K562 (cell line): ENCODE results near the gene FIGNL1. TPM values are rescaled to one million over a fixed set of nuclear protein-coding genes. Genes with fewer than 3 reads are reported as not detected.
"Not testable (repeated sequence)": the region's sequence is repeated elsewhere in the genome, so short reads cannot be mapped to it uniquely, and the experiment has no call there.

ENCODE experiments used
- ATAC-seq: fragments of 200-7000 bp; cut with Tn5 transposase; 3 replicates; pipeline ENCODE4 v1.9.1; 2020; ENCODE audit warnings: moderate library complexity
- BruUV-seq: library from RNA; stranded (reverse); fragments of 400-500 nt; replicated peaks from 2 replicates; lab custom pipeline; 2021; lab: Mats Ljungman, UMichigan
- CTCF ChIA-PET: fragments of 300-600 bp; formaldehyde crosslinking; extraction: SDS; loops from one replicate; lab custom pipeline; 2021; ENCODE audit warnings: low intra/inter-chr PET ratio; lab: Yijun Ruan, JAX
- POLR2A ChIA-PET: fragments of 300-600, 350-650 bp; sonication (Branson Sonifier 250); formaldehyde crosslinking; extraction: SDS; loops from one replicate; lab custom pipeline; 2021; ENCODE audit warnings: antibody characterized with exemption, inconsistent platforms; lab: Yijun Ruan, JAX
- DNase-seq, 4 experiments: peaks; one replicate each; pipeline versions ENCODE4 v3.0.0 to v3.0.0-alpha.2; 2011 to 2018; ENCODE audit warnings: low spot score in 3 of 4, mixed read lengths in 3 of 4; ENCODE audit errors: extremely low read depth in 1 of 4
- FAIRE-seq: peaks from 2 replicates; lab custom pipeline; 2011; peaks lifted over from hg19 to GRCh38; lab: Jason Lieb, UNC
- H2AFZ ChIP-seq: 2 replicates; pipeline ENCODE4 v1.6.0; 2011; ENCODE audit warnings: low read depth, low read length, control low read depth, inconsistent platforms
- H3K27ac ChIP-seq: fragments of 200-600 bp; 3 replicates; pipeline ENCODE4 v1.8.0; 2011; ENCODE audit warnings: low read depth, mild to moderate bottlenecking, control low read depth, inconsistent platforms, low read length, moderate library complexity, mixed read lengths; ENCODE audit errors: extremely low read depth
- H3K27me3 ChIP-seq, 2 experiments: fragments of 300-600 bp in 1 of 2; 2 replicates in 1 of 2; 3 replicates in 1 of 2; pipeline versions ENCODE4 v1.6.0 to v1.8.0; 2011; ENCODE audit warnings: inconsistent platforms in 2 of 2, low read length in 2 of 2, mild to moderate bottlenecking in 1 of 2, mixed read lengths in 1 of 2, moderate library complexity in 1 of 2; ENCODE audit not compliant: control insufficient read depth in 2 of 2, insufficient read depth in 2 of 2
- H3K36me3 ChIP-seq: fragments of 300-600 bp; 3 replicates; pipeline ENCODE4 v1.8.0; 2011; ENCODE audit warnings: mild to moderate bottlenecking, low read length, inconsistent platforms; ENCODE audit not compliant: control insufficient read depth, insufficient read depth
- H3K4me1 ChIP-seq, 2 experiments: fragments of 200-600 bp in 1 of 2; replicated peaks in 1 of 2; 2 replicates in 1 of 2; 3 replicates in 1 of 2; pipeline versions ENCODE4 v1.5.1 to v1.8.0; 2011; ENCODE audit warnings: inconsistent platforms in 2 of 2, low read length in 2 of 2, mild to moderate bottlenecking in 1 of 2, mixed read lengths in 1 of 2, moderate library complexity in 1 of 2; ENCODE audit not compliant: control insufficient read depth in 2 of 2, insufficient read depth in 2 of 2
- H3K4me2 ChIP-seq: 2 replicates; pipeline ENCODE4 v1.6.1; 2011; ENCODE audit warnings: low read length, control low read depth, inconsistent platforms, mixed read lengths; ENCODE audit not compliant: insufficient read depth
- H3K4me3 ChIP-seq: fragments of 200-600 bp; sonication (generic), shearing (Covaris generic); 2 replicates; pipeline ENCODE4 v1.5.1; 2016; ENCODE audit warnings: control low read depth, inconsistent platforms
- H3K79me2 ChIP-seq: fragments of 200-600 bp; 3 replicates; pipeline ENCODE4 v1.8.0; 2011; ENCODE audit warnings: low read length, inconsistent platforms; ENCODE audit not compliant: control insufficient read depth, insufficient read depth
- H3K9ac ChIP-seq, 2 experiments: 2 replicates each; pipeline versions ENCODE4 v1.6.0 to v1.6.1; 2011; ENCODE audit warnings: low read depth in 2 of 2, low read length in 2 of 2, control low read depth in 1 of 2, inconsistent platforms in 1 of 2, mild to moderate bottlenecking in 1 of 2, mixed read lengths in 1 of 2; ENCODE audit not compliant: insufficient read depth in 1 of 2
- H3K9me1 ChIP-seq: one replicate; pipeline ENCODE4 v1.6.0; 2011; ENCODE audit warnings: inconsistent platforms, mild to moderate bottlenecking, low read length, moderate library complexity; ENCODE audit not compliant: control insufficient read depth, insufficient read depth
- H3K9me3 ChIP-seq: replicated peaks from 2 replicates; pipeline ENCODE4 v1.5.1; 2011; ENCODE audit warnings: low read depth, low read length, inconsistent platforms; ENCODE audit not compliant: control insufficient read depth, insufficient read depth
- H4K20me1 ChIP-seq: replicated peaks from 2 replicates; pipeline ENCODE4 v1.6.1; 2011; ENCODE audit warnings: low read length, inconsistent platforms, mixed read lengths; ENCODE audit not compliant: control insufficient read depth, insufficient read depth
- CBFA2T3 ChIP-seq: fragments of 450-650 bp; IDR thresholded peaks from 2 replicates; pipeline ENCODE4 v1.6.1; 2017
- FOXJ2 ChIP-seq: fragments of 200-800 bp; sonication (Bioruptor generic); IDR thresholded peaks from 2 replicates; pipeline ENCODE4 v1.6.1; 2016; ENCODE audit warnings: missing genetic modification characterization, missing compliant biosample characterization
- HCFC1 ChIP-seq: IDR thresholded peaks from 2 replicates; pipeline ENCODE4 v1.6.1; 2012; ENCODE audit warnings: low read depth, low read length, improper control_type of control experiment
- HMG20B ChIP-seq: fragments of 250-450 bp; sonication (Bioruptor Pico); IDR thresholded peaks from 2 replicates; pipeline ENCODE4 v1.5.0; 2021; ENCODE audit warnings: mild to moderate bottlenecking
- HNRNPK ChIP-seq: fragments of 200-400 bp; formaldehyde crosslinking; IDR thresholded peaks from one replicate; pipeline ENCODE4 v1.6.1; 2018; ENCODE audit warnings: mild to moderate bottlenecking, low read depth, low read length; ENCODE audit not compliant: poor library complexity, severe bottlenecking
- HNRNPL ChIP-seq: fragments of 200-400 bp; formaldehyde crosslinking; IDR thresholded peaks from 2 replicates; pipeline ENCODE4 v1.6.1; 2017; ENCODE audit warnings: low read depth, mild to moderate bottlenecking, low read length
- KAT7 ChIP-seq: sonication (generic); formaldehyde crosslinking; IDR thresholded peaks from 2 replicates; pipeline ENCODE4 v1.8.0; 2022; ENCODE audit warnings: missing genetic modification reagents, mild to moderate bottlenecking, borderline replicate concordance
- MECOM ChIP-seq: fragments of 250-450 bp; sonication (Bioruptor Pico); IDR thresholded peaks from 2 replicates; pipeline ENCODE4 v1.8.0; 2022; ENCODE audit warnings: inconsistent platforms
- MEF2A ChIP-seq: IDR thresholded peaks from 2 replicates; pipeline ENCODE4 v1.6.1; 2011; ENCODE audit warnings: low read depth, mild to moderate bottlenecking, low read length, moderate library complexity; ENCODE audit not compliant: control insufficient read depth
- MYC ChIP-seq, 2 experiments: fragments of 250-450 bp in 1 of 2; sonication (Bioruptor Pico) in 1 of 2; IDR thresholded peaks; 2 replicates each; pipeline versions ENCODE4 v1.5.1 to v1.6.1; 2012 to 2021; ENCODE audit warnings: low read depth in 2 of 2, borderline replicate concordance in 1 of 2, improper control_type of control experiment in 1 of 2, low read length in 1 of 2, mild to moderate bottlenecking in 1 of 2, moderate library complexity in 1 of 2
- PCBP2 ChIP-seq: fragments of 200-400 bp; formaldehyde crosslinking; IDR thresholded peaks from 2 replicates; pipeline ENCODE4 v1.6.1; 2018; ENCODE audit warnings: low read length, low read depth, mild to moderate bottlenecking, moderate library complexity; ENCODE audit not compliant: poor library complexity, severe bottlenecking
- SAFB ChIP-seq: fragments of 200-400 bp; formaldehyde crosslinking; IDR thresholded peaks from 2 replicates; pipeline ENCODE4 v1.6.1; 2017; ENCODE audit warnings: low read depth, low read length, borderline replicate concordance
- TCF7 ChIP-seq: sonication (generic); IDR thresholded peaks from 2 replicates; pipeline ENCODE4 v1.6.1; 2016; ENCODE audit warnings: antibody characterized with exemption, borderline replicate concordance
- WGBS: fragments of 100-300 bp; shearing (Covaris generic); methylation state at CpG from one replicate; pipeline ENCODE4 v1.1.6; 2016; ENCODE audit warnings: low coverage, mixed read lengths; ENCODE audit not compliant: insufficient coverage; ENCODE audit errors: missing lambda C conversion rate; 5-methylcytosine and 5-hydroxymethylcytosine counted together
- in situ Hi-C: fragments of 300-500 bp; cut with MboI; formaldehyde crosslinking; loops from 4 replicates; pipeline ENCODE4 v1.15.0; 2018; ENCODE audit warnings: inconsistent platforms, mixed read lengths
- intact Hi-C: fragments of 100-400 bp; cut with micrococcal nuclease; formaldehyde crosslinking; loops from 2 replicates; pipeline ENCODE4 v1.14.2; 2022
- polyA plus RNA-seq, 8 experiments: library from polyadenylated mRNA; depleted of rRNA in 4 of 8; stranded (reverse) in 5 of 8; unstranded in 3 of 8; fragments of >200 nt; fragmentation: Nextera tagmentation in 2 of 8; fragmentation: Illumina TruSeq in 1 of 8; extraction: Ambion mirVana in 2 of 8; extraction: Trizol in 1 of 8; gene quantifications; 2 replicates each; pipeline versions ENCODE4 v1.2.1 to v1.2.3, GENCODE V29; 2011 to 2014; ENCODE audit warnings: inconsistent platforms in 1 of 8, missing spikeins in 1 of 8
- total RNA-seq, 7 experiments: library from RNA; depleted of rRNA in 6 of 7; stranded (reverse); fragments of >200 nt in 6 of 7; fragmentation: Illumina TruSeq in 2 of 7; extraction: Trizol in 2 of 7; gene quantifications; 2 replicates each; pipeline versions ENCODE4 v1.2.1 to v1.2.3, GENCODE V29; 2011 to 2021; ENCODE audit warnings: low replicate concordance in 1 of 7

Gene FIGNL1
- total and polyA plus RNA-seq, 9 of the 15 experiments (the other 6 are each of a cell fraction or from before 2014, with no cell fraction given): 15.5 to 48.3 (median 27.6) TPM

GRCh38 chr7:50458651-50459050 lies 8.5 kb upstream of the FIGNL1 start:
- not testable (repeated sequence) for H3K36me3 ChIP-seq, BruUV-seq
- TF ChIP-seq HNRNPK (peak; percentile 77), PCBP2 (peak; percentile 61)
- TF ChIP-seq, all 486 proteins: peak for 2; not testable (repeated sequence) for 484
- in situ Hi-C loops: loop anchor here (10.0 kb wide), 1 partner anchor 686 kb away; no protein-coding TSS in a partner anchor
- H2AFZ ChIP-seq, H3K27ac ChIP-seq, H3K9ac ChIP-seq, H3K9me3 ChIP-seq, DNase-seq, ATAC-seq, FAIRE-seq, H3K4me3 ChIP-seq, POLR2A ChIA-PET, H3K4me2 ChIP-seq, intact Hi-C loops, H4K20me1 ChIP-seq, H3K4me1 ChIP-seq, CTCF ChIA-PET, H3K9me1 ChIP-seq, H3K79me2 ChIP-seq: not testable (repeated sequence)
- WGBS: no CpG with 5 or more reads among the region's 4 CpGs
- H3K27me3 ChIP-seq: peaks cover 18 to 34% of the 10 kb centered on the region in 2 experiments

GRCh38 chr7:50456371-50457123 lies 6.4 kb upstream of the FIGNL1 start:
- no peak for FAIRE-seq
- H3K9me1 ChIP-seq: no peaks in the 10 kb centered on the region
- H3K27ac ChIP-seq: no peak overlapping the region
- H3K27me3 ChIP-seq: peaks cover 12 to 21% of the 10 kb centered on the region in 2 experiments
- no peaks in the 10 kb centered on the region for H3K9me3 ChIP-seq
- ChIA-PET POLR2A (no interaction called here), CTCF (no interaction called here)
- no peaks in the 10 kb centered on the region for H3K79me2 ChIP-seq
- no peak for ATAC-seq
- in situ Hi-C loops: loop anchor here (10.0 kb wide), 1 partner anchor 688 kb away; no protein-coding TSS in a partner anchor
- H4K20me1 ChIP-seq: no peaks in the 10 kb centered on the region
- intact Hi-C loops: no loop called here
- no TSS peak for BruUV-seq
- no peak overlapping the region for H3K9ac ChIP-seq
- H3K4me3 ChIP-seq: no peak overlapping the region
- TF ChIP-seq SAFB: no peak
- no peak for TF ChIP-seq TCF7
- TF ChIP-seq MECOM (CRISPR knock-in tag): no peak
- TF ChIP-seq CBFA2T3: peak; percentile 34; the same call in 1 of the 2 replicates
- TF ChIP-seq HCFC1: no peak
- TF ChIP-seq MEF2A: no peak
- no peak for TF ChIP-seq HNRNPL
- TF ChIP-seq MYC (IDR thresholded peaks at IDR 0.05; ENCODE audit: low read depth, low read length): no peak
- TF ChIP-seq MYC (CRISPR knock-in tag; IDR thresholded peaks at IDR 0.05; ENCODE audit: borderline replicate concordance, low read depth): no peak
- TF ChIP-seq FOXJ2 (tag): 0 out of 2 replicates have a peak, but pooled peaks have one; percentile 24
- no peak for TF ChIP-seq HMG20B (CRISPR knock-in tag)
- TF ChIP-seq KAT7 (CRISPR knock-in tag): no peak
- no peak for DNase-seq
- no peak overlapping the region for H2AFZ ChIP-seq
- no peak overlapping the region for H3K4me2 ChIP-seq
- H3K4me1 ChIP-seq: no peaks in the 10 kb centered on the region
- no peaks in the 10 kb centered on the region for H3K36me3 ChIP-seq
- WGBS: 10% methylated on average over 3 of the region's 3 CpGs
